ENCODE data around the gene CCM2.

GRCh38 chr7:45085619-45086200, 85.7 kb downstream of the CCM2 start:
- TF ChIP-seq POLR2A (IDR thresholded peaks at IDR 0.05; ENCODE audit: control extremely low read depth in 1 of 2, low read depth in 2 of 2, low read length in 2 of 2): no peak
- no peak for TF ChIP-seq CTCF (IDR thresholded peaks at IDR 0.05; ENCODE audit: control extremely low read depth in 1 of 3, insufficient read depth in 1 of 3, low read depth in 1 of 3, low read length in 3 of 3)
- no peak for TF ChIP-seq POLR2AphosphoS5 (IDR thresholded peaks at IDR 0.05; ENCODE audit: low read depth, low read length)
- no peak for TF ChIP-seq CEBPB (IDR thresholded peaks at IDR 0.05; ENCODE audit: low read depth, low read length)
- no peak for TF ChIP-seq EZH2 (IDR thresholded peaks at IDR 0.05; ENCODE audit: low read depth, low read length, severe bottlenecking)
- no peak for TF ChIP-seq ZNF274 (IDR thresholded peaks at IDR 0.05; ENCODE audit: borderline replicate concordance, extremely low read depth, low read length)

Data from H1 (cell line).